HEK293 (cell line): ENCODE measurements around the gene FAM83F.
A peak's percentile ranks its signal among the peaks of the same experiment; 100 is the strongest.

ENCODE experiments used
- CTCF ChIA-PET: fragments of 350-600 bp; formaldehyde crosslinking; extraction: SDS; loops from one replicate; lab custom pipeline; 2021; ENCODE audit warnings: antibody characterized with exemption; lab: Yijun Ruan, JAX
- POLR2A ChIA-PET: fragments of 300-600 bp; formaldehyde crosslinking; extraction: SDS; loops from one replicate; lab custom pipeline; 2020; ENCODE audit warnings: antibody characterized with exemption, inconsistent platforms; lab: Yijun Ruan, JAX
- H3K27ac ChIP-seq: fragments of 200-500 bp; sonication (Bioruptor generic); 2 replicates; pipeline ENCODE4 v1.5.1; 2014; ENCODE audit warnings: low read depth, low read length, control low read depth, inconsistent platforms; ENCODE audit errors: extremely low read depth
- H3K36me3 ChIP-seq, 2 experiments: fragments of 200-500 bp in 1 of 2; sonication (Bioruptor generic) in 1 of 2; 1 replicate in 1 of 2; 2 replicates in 1 of 2; pipeline ENCODE4 v1.5.1; 2014 to 2017; ENCODE audit warnings: inconsistent platforms in 2 of 2, low read length in 2 of 2; ENCODE audit not compliant: control insufficient read depth in 2 of 2, insufficient read depth in 1 of 2
- H3K4me1 ChIP-seq: fragments of 200-500 bp; sonication (Bioruptor generic); 2 replicates; pipeline ENCODE4 v1.5.1; 2014; ENCODE audit warnings: mild to moderate bottlenecking, low read length, inconsistent platforms; ENCODE audit not compliant: control insufficient read depth, insufficient read depth
- H3K4me3 ChIP-seq: 2 replicates; pipeline ENCODE4 v1.5.1; 2011; ENCODE audit warnings: low read depth, mild to moderate bottlenecking, control low read depth, low read length, moderate library complexity
- H3K9me3 ChIP-seq: fragments of 200-500 bp; sonication (Bioruptor generic); 2 replicates; pipeline ENCODE4 v1.5.1; 2014; ENCODE audit warnings: low read depth, low read length, inconsistent platforms; ENCODE audit not compliant: control insufficient read depth, insufficient read depth
- ATF2 ChIP-seq: fragments of 450-650 bp; formaldehyde crosslinking; IDR thresholded peaks from 2 replicates; pipeline ENCODE4 v1.5.1; 2016; ENCODE audit warnings: missing biosample characterization, missing genetic modification characterization, low read depth
- GLIS1 ChIP-seq: fragments of 450-650 bp; formaldehyde crosslinking; IDR thresholded peaks from 2 replicates; pipeline ENCODE4 v1.5.1; 2016; ENCODE audit warnings: missing biosample characterization, missing genetic modification characterization
- IKZF3 ChIP-seq: fragments of 450-650 bp; IDR thresholded peaks from 2 replicates; pipeline ENCODE4 v1.5.0; 2018; ENCODE audit warnings: missing biosample characterization, mild to moderate bottlenecking, missing genetic modification characterization, moderate library complexity
- SP2 ChIP-seq: fragments of 450-650 bp; formaldehyde crosslinking; IDR thresholded peaks from 2 replicates; pipeline ENCODE4 v1.5.1; 2016; ENCODE audit warnings: missing biosample characterization, missing genetic modification characterization
- ZIC2 ChIP-seq: fragments of 450-650 bp; formaldehyde crosslinking; IDR thresholded peaks from 2 replicates; pipeline ENCODE4 v1.5.1; 2016; ENCODE audit warnings: missing biosample characterization, missing genetic modification characterization
- ZNF140 ChIP-seq: fragments of 450-650 bp; formaldehyde crosslinking; IDR thresholded peaks from 2 replicates; pipeline ENCODE4 v1.5.1; 2016; ENCODE audit warnings: missing biosample characterization, missing genetic modification characterization
- ZNF221 ChIP-seq: fragments of 450-650 bp; formaldehyde crosslinking; IDR thresholded peaks from 2 replicates; pipeline ENCODE4 v1.5.1; 2017; ENCODE audit warnings: missing biosample characterization, missing genetic modification characterization, borderline replicate concordance
- ZNF335 ChIP-seq: fragments of 450-650 bp; formaldehyde crosslinking; conservative IDR thresholded peaks from 2 replicates; pipeline ENCODE4 v1.5.1; 2016; ENCODE audit warnings: missing biosample characterization, missing genetic modification characterization
- ZNF664 ChIP-seq: fragments of 450-650 bp; formaldehyde crosslinking; IDR thresholded peaks from 2 replicates; pipeline ENCODE4 v1.5.1; 2016; ENCODE audit warnings: missing biosample characterization, missing genetic modification characterization
- TF ChIP-seq, protein P1 (sequence below): fragments of 450-650 bp; formaldehyde crosslinking; IDR thresholded peaks from 2 replicates; pipeline ENCODE4 v1.5.1; 2016; ENCODE audit warnings: missing biosample characterization, missing genetic modification characterization
- TF ChIP-seq, protein P2 (sequence below): fragments of 450-650 bp; formaldehyde crosslinking; IDR thresholded peaks from 2 replicates; pipeline ENCODE4 v1.5.1; 2016; ENCODE audit warnings: missing biosample characterization, missing genetic modification characterization
- TF ChIP-seq, protein P3 (sequence below): fragments of 450-650 bp; formaldehyde crosslinking; IDR thresholded peaks from 2 replicates; pipeline ENCODE4 v1.5.1; 2016; ENCODE audit warnings: missing biosample characterization, missing genetic modification characterization

FAM83F gene

GRCh38 chr22:39996732-39997131 lies 2.0 kb downstream of the FAM83F start (continued):
- TF ChIP-seq ATF2 (tag by site-specific recombination) (peak; percentile 37; the same call in 1 of the 2 replicates), ZNF221 (tag by site-specific recombination) (no peak), ZNF664 (tag by site-specific recombination) (peak; percentile 75)
- TF ChIP-seq, protein P1, sequence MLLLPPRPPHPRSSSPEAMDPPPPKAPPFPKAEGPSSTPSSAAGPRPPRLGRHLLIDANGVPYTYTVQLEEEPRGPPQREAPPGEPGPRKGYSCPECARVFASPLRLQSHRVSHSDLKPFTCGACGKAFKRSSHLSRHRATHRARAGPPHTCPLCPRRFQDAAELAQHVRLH (tag by site-specific recombination), result no peak

DNA sequence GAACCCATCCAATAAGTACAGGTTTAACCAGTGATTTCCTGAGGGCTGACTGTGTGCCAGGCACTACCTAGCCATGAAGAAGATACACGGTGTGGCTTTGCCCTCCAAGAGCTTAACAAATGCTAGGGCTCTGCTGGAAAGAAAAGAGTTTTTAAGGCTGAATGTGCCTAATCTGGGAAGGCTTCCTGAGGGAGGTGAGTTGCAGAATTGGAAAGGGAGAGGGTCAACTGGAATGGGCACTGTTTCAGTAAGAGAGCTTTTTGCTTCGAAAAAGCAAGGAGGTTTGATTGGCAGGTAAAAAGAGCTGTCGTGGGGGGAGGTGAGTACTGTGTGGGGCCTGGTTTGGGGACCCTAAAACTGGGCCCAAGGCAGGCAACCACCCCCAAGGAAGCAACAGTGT lies 2.7 kb downstream of the FAM83F start:
- 0 out of 2 replicates have a peak, but pooled peaks cover 8% of the 10 kb centered on the region for H3K4me1 ChIP-seq
- ChIA-PET CTCF (interaction anchor here (0.6 to 1.1 kb wide), 7 partner anchors 27 to 501 kb away, joined by 3 to 4 read pairs (median 3); no protein-coding TSS in a partner anchor), POLR2A (interaction anchor here (1.4 kb wide), 1 partner anchor 47 kb away, joined by 5 read pairs; no protein-coding TSS in a partner anchor)
- no peaks in the 10 kb centered on the region for H3K36me3 ChIP-seq
- no peaks in the 10 kb centered on the region for H3K9me3 ChIP-seq
- H3K4me3 ChIP-seq, result no peak overlapping the region
- no peak overlapping the region for H3K27ac ChIP-seq
- TF ChIP-seq SP2 (tag by site-specific recombination), result no peak
- TF ChIP-seq, all 188 proteins: peak for 0

DNA sequence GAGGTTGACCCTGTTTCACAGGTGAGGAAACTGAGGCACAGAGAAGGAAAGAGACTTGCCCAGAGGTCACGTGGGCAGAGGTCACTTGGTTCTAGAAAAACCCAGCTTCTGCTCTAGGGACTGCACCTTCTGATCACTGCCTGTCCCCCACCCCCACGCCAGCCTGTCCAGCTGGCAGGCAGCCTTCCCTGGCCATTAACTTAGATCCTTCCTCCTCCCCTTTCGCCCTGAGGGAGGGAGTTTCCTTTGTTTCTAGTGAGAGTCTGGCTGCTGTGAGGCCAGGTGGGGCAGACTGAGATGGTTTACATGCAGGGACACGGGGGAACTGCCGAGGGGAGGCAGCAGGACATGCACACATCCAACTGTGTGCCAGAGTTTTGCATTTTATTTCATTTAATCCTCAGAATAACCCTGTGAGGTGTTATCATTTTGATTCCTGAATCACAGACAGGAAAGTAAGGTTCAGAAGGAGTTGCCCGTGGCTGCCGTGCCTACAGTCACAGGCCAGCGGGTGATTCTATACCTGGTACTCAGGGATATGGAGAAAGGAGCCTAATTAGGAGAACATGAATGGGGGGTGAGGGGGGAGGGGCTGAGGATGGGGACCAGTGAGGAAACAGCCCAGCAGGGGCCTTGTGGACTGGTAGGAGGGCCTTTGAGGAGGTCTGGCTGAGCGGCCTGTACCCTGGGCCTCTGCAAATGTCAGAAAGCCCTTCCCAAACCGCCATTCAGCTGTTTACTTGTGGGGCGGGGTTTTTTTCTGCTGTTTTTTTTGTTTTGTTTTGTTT lies 3.4 kb downstream of the FAM83F start:
- TF ChIP-seq GLIS1 (tag by site-specific recombination), result peak; percentile 39; the same call in 1 of the 2 replicates
- TF ChIP-seq ZNF140, result no peak
- TF ChIP-seq ZIC2, result peak; percentile 80
- 0 out of 2 replicates have a peak, but pooled peaks have one; percentile 19 for TF ChIP-seq IKZF3 (tag by site-specific recombination)
- TF ChIP-seq, protein P2, sequence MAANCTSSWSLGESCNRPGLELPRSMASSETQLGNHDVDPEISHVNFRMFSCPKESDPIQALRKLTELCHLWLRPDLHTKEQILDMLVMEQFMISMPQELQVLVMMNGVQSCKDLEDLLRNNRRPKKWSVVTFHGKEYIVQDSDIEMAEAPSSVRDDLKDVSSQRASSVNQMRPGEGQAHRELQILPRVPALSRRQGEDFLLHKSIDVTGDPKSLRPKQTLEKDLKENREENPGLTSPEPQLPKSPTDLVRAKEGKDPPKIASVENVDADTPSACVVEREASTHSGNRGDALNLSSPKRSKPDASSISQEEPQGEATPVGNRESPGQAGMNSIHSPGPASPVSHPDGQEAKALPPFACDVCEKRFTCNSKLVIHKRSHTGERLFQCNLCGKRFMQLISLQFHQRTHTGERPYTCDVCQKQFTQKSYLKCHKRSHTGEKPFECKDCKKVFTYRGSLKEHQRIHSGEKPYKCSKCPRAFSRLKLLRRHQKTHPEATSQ (tag by site-specific recombination), result no peak
- 0 out of 2 replicates have a peak, but pooled peaks have one; percentile 24 for TF ChIP-seq ZNF335 (tag by site-specific recombination)
- TF ChIP-seq, protein P3, sequence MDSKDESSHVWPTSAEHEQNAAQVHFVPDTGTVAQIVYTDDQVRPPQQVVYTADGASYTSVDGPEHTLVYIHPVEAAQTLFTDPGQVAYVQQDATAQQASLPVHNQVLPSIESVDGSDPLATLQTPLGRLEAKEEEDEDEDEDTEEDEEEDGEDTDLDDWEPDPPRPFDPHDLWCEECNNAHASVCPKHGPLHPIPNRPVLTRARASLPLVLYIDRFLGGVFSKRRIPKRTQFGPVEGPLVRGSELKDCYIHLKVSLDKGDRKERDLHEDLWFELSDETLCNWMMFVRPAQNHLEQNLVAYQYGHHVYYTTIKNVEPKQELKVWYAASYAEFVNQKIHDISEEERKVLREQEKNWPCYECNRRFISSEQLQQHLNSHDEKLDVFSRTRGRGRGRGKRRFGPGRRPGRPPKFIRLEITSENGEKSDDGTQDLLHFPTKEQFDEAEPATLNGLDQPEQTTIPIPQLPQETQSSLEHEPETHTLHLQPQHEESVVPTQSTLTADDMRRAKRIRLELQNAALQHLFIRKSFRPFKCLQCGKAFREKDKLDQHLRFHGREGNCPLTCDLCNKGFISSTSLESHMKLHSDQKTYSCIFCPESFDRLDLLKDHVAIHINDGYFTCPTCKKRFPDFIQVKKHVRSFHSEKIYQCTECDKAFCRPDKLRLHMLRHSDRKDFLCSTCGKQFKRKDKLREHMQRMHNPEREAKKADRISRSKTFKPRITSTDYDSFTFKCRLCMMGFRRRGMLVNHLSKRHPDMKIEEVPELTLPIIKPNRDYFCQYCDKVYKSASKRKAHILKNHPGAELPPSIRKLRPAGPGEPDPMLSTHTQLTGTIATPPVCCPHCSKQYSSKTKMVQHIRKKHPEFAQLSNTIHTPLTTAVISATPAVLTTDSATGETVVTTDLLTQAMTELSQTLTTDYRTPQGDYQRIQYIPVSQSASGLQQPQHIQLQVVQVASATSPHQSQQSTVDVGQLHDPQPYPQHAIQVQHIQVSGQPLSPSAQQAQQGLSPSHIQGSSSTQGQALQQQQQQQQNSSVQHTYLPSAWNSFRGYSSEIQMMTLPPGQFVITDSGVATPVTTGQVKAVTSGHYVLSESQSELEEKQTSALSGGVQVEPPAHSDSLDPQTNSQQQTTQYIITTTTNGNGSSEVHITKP (tag by site-specific recombination), result peak; percentile 40; the same call in 1 of the 2 replicates
- no peaks in the 10 kb centered on the region for H3K9me3 ChIP-seq
- no peak overlapping the region for H3K27ac ChIP-seq
- CTCF ChIA-PET, result interaction anchor here (0.6 to 1.1 kb wide), 2 partner anchors 113 to 130 kb away, joined by 3 read pairs; no protein-coding TSS in a partner anchor
- no peaks in the 10 kb centered on the region for H3K36me3 ChIP-seq
- no peak overlapping the region for H3K4me3 ChIP-seq
- 0 out of 2 replicates have a peak, but pooled peaks cover 8% of the 10 kb centered on the region for H3K4me1 ChIP-seq
- POLR2A ChIA-PET, result interaction anchor here (1.4 kb wide), 1 partner anchor 46 kb away, joined by 5 read pairs; no protein-coding TSS in a partner anchor
